Activated gamma-delta T cell (primary cell): Measurements from ENCODE around the gene CD163.
"Not testable (repeated sequence)": the region's sequence is repeated elsewhere in the genome, so short reads cannot be mapped to it uniquely, and the experiment has no call there.

ENCODE experiments used
- DNase-seq: peaks from one replicate; lab custom pipeline; 2025; lab: John Stamatoyannopoulos, UW

The CD163 gene

DNA sequence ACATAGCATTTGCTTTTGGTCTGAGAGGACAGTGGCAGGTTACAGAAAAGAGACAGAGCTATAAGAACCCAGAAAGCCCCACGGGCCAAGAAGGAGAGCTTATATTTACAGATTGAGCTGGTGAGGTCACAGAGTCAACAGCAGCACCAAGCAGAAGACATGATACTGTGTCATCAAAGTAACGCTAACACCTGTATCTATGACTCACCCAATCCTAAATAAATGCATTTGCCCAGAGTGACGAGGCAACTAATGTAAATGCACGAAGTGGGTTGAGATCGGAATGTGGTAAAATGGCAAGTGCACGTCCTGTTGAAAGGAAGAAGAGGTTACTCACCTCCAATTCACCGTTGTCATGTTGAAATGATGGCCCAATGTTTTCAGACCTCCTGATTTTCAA is 52.9 kb downstream of the CD163 start:
- no peak for DNase-seq

DNA sequence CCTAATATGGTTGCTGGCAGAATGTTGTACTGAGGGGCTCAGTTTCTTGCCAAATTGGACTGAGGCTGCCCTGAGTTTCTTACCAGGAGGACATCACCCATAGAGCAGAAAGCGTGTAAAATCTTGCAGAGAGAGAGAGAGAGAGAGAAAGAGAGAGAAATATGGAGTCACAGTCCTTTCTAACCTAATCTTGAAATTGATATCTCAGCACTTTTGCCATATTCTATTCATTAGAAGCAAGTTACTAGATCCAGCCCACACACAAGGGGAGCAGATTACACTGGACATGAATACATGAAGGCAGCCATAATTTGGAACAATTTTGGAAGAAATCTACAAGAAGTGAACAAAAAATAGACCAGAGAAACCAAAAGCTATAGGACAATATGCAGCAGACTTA is 55.5 kb downstream of the CD163 start:
- DNase-seq: no peak

DNA sequence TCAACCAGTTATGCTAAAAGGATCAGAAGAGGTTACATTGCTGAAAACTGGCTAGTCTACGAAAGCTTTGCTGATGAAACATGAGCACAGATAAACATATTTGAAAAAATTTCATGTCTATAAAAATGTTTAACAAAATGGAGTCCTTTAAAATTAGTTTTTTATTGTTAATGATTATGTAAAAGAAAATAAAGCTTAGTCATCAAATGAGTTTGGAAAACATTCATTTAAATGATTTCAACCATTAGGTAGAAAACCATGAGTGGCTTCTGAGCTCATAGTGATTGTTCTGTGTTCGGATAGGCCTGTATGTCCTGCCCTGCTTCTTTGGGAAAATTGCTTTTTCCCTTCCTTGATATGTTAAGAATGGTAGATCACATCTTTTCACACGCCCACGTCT is 59.0 kb downstream of the CD163 start:
- DNase-seq: no peak

DNA sequence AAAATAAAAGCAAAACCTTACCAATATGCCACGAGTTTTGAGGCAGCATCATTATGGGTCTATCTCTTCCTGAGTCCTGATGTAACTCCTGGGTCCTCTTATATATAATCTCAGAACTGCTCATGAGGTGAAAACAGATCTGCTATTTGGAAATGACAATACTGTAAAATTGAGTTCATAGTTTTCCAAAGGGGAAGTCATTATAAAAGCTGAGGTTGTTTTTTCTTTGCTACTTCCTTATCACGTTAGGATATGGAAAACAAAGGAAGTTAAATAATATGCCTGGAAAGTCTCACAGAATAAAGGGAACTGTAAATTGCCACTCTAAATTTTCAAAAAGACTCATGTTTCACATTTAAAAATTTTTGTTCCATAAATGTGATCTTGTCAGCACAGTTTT is 59.5 kb downstream of the CD163 start, which contains the start of gene CD163L1:
CD163L1 (minus strand) TSS at position 78 of the 400 bp plus-strand sequence; CDS start at position 52, 26 bp downstream.
- no peak for DNase-seq

DNA sequence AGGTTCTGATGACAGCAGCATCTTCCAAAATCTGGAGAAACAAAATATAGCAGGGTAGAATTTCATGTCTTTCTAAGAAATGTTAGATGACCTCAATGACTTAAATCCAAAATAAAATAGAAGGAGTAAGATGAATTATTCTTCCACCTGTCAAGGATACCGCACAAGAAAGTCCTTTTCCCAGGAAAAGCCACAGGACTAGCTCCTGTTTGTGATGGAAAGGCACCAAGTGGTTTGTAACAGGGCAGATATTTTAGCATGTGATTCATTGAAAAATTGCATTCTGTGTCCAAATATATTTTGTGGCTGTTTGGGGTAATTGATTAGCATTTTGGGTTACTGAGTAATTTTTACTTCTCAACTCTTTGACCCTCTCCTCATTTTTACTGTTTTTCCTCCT is 62.4 kb downstream of the CD163 start:
- DNase-seq: no peak

DNA sequence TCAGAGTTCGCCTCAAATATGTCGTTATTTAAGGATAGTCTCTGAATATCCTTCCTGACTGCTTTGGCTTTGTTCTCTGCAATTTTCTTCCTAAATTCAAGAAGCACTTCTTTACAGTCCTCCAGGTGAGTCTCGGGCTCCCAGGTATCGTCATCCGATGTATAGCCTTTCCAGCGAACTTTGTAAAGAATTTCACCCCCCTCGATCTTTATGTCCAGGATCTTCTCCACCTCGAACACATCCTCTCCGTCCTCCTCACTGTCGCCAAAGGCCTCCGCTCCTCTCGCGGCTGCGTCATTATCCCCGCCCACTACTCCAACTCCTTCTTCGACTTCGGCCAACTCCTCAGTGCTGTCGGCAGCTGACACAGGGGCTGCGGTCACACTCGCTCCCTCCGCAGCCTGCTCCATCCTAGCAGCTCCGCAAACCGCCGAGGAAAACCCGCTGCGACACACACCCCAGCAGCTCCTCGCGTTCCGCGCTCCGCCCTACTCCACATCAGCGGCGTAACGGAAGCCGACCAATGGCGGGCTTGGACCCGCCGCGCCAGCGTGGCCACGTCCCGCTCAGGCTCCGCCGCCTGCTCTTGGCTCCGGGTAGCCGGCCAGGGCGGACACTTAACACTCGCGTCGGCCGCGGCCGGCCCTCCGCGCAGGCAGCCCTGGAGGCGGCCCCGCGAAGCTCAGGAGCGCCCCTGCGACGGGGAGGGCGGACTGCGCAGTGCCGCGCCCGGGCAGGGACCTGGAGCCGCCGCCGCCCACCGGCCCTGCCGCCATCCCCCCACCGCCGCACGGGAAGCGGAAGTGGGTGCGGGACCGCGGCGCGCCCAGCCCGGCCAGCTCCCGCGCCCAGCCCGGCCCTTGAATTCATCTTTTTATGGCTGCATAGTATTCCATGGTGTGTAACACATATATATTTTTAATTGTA is 63.7 kb downstream of the CD163 start:
- DNase-seq: no peak

DNA sequence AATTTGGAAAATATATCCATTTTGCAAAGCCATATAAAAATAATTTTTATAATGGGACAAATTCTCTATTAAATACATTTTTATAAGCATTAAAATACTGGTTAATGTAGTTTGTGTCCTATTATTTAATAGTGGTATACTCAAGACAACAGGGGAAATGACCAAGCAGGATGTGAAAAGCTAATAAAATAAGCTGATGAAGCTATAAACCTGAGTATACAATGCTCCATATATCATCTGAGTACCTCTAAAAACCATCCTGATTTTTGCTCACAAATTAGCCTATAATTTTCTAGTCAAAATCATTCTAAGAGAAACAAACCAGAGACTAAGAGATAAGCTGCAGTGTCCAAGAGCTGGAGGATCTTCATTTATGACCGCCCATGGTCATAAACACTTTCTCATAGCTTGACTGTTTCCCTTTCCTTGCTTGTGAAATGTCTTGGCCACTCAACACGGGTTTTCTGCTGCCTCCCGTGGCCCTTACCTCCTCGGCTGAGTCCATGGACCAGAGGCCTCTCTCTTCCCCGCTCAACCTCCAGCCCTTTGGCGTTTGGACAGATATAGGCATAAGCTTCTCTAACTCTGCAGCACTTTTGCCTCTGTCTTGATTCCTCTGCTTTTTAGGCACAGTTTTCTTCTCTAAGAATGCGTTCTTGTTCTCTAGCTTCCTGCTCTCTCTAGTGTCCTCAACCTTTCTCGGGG is 65.1 kb downstream of the CD163 start:
- not testable (repeated sequence) for DNase-seq

DNA sequence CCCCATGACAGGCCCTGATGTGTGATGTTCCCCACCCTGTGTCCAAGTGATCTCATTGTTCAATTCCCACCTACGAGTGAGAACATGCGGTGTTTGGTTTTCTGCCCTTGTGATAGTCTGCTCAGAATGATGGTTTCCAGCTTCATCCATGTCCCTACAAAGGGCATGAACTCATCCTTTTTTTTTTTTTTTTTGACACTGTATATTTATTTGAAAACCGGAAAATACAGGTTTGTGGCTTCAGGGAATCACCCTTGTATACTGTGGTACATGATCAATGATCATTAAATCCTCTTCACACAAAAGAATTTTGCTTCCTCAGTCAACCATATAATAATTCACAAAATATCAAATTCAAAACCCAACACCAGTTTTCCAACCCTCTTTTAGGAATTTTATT is 66.1 kb downstream of the CD163 start:
- DNase-seq: not testable (repeated sequence)

DNA sequence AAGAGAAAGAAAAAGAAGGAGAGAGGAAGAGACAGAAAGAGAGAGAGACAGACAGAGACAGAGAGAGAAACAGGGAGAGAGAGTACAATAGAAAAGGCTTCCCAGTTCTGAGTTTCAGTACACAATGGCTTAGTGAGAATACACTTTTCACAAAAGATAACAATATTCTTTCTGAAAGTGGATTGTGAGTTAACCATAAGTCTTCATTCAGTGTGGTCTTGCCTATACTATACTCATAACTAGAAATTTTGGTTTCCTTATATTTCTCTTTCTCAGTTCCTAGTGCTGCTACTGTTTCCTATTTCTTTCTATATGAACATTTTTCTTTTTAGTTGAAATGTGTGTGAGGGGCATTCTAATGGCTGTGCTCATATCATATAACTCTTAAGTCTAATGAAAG is 68.9 kb downstream of the CD163 start:
- DNase-seq: no peak

DNA sequence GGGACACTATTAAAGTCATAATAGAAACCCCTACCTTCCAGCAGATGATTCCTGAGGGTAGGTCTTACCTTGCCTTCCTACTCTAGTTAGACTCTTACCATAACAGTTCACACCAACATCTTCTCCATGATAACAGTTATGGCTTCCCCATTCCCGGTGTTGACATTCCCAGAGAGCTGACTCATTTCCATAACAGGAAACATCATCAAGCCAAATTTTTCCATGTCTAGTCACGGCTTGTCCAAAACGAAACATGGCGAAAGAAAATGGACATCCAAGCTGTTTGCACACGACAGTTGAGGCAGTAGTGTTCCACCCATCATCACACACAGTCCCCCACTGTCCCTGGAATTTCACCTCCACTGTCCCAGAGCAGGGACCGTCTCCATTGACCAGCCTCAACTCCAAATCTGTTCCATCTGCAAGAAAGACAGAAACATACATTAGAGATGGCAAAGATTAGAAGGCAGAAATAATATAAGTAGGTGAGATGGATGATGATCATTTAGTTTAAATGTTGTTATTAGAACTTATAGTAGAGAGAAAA is 70.2 kb downstream of the CD163 start:
- no peak for DNase-seq

DNA sequence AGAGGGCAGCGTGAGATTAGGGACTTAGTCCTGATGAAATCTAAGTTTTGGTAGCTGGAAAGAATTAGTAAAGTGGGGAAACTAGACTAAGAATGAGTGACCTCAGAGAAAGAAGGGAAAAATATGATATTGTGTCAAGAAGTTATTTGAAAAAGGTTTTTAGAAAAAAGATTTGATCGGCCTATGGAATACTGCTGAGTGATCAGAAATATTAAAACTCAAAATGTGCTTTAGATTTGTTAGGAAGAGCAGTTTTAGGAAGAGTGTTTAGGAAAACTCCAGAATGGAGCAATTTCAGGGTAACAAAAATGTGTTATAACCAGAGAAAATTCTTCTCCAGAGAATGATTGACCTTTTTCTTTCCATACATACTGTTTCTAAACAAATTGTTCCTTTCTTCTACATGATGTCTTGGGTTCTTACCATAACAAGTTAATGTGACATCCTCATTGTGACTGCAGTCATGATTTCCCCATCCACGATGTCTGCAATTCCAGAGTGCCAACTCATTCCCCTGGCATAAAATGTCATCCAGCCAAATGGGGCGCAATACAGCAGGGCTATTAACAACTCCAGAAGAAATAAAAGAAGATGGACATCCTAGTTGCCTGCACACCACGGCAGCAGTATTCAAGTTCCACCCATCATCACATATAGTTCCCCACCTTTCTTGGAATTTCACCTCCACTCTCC is 71.4 kb downstream of the CD163 start:
- no peak for DNase-seq
